ENCODE measurements around the gene ATP8A2.

ATP8A2 gene

GRCh38 chr13:25971047-25971446 is 599.3 kb downstream of the ATP8A2 start:
- no peak for TF ChIP-seq ZNF274 (IDR thresholded peaks at IDR 0.05; ENCODE audit: low read depth, low read length)
- H3K4me3 ChIP-seq (ENCODE audit: low read length), result no peak overlapping the region

- no peak for TF ChIP-seq ZNF274 (IDR thresholded peaks at IDR 0.05; ENCODE audit: low read depth, low read length)
- H3K4me3 ChIP-seq (ENCODE audit: low read length), result no peak overlapping the region
Observed at GRCh38 chr13:25971459-25972145, 599.8 kb downstream of the ATP8A2 start.

- TF ChIP-seq ZNF274 (IDR thresholded peaks at IDR 0.05; ENCODE audit: low read depth, low read length), result no peak
Observed at GRCh38 chr13:25973085-25973484, 601.3 kb downstream of the ATP8A2 start.

GRCh38 chr13:25973576-25973975 is 601.8 kb downstream of the ATP8A2 start:
- TF ChIP-seq ZNF274 (IDR thresholded peaks at IDR 0.05; ENCODE audit: low read depth, low read length), result no peak
- H3K4me3 ChIP-seq (ENCODE audit: low read length), result no peak overlapping the region

More at GRCh38 chr13:25973085-25973484, 601.3 kb downstream of the ATP8A2 start:
- no peak overlapping the region for H3K4me3 ChIP-seq (ENCODE audit: low read length)

- H3K4me3 ChIP-seq (ENCODE audit: low read length), result no peak overlapping the region
- TF ChIP-seq ZNF274 (IDR thresholded peaks at IDR 0.05; ENCODE audit: low read depth, low read length), result no peak
Observed at GRCh38 chr13:25977216-25977615, 605.4 kb downstream of the ATP8A2 start.

GRCh38 chr13:25977671-25978070 is 605.9 kb downstream of the ATP8A2 start:
- TF ChIP-seq ZNF274 (IDR thresholded peaks at IDR 0.05; ENCODE audit: low read depth, low read length), result no peak
- H3K4me3 ChIP-seq (ENCODE audit: low read length), result no peak overlapping the region

GRCh38 chr13:25978961-25979360 is 607.2 kb downstream of the ATP8A2 start:
- TF ChIP-seq ZNF274 (IDR thresholded peaks at IDR 0.05; ENCODE audit: low read depth, low read length), result no peak
- H3K4me3 ChIP-seq (ENCODE audit: low read length), result no peak overlapping the region

GRCh38 chr13:25979371-25979770 is 607.6 kb downstream of the ATP8A2 start:
- H3K4me3 ChIP-seq (ENCODE audit: low read length), result no peak overlapping the region

GRCh38 chr13:25980255-25980654 is 608.5 kb downstream of the ATP8A2 start:
- TF ChIP-seq ZNF274 (IDR thresholded peaks at IDR 0.05; ENCODE audit: low read depth, low read length), result no peak
- no peak overlapping the region for H3K4me3 ChIP-seq (ENCODE audit: low read length)

More at GRCh38 chr13:25979371-25979770, 607.6 kb downstream of the ATP8A2 start:
- TF ChIP-seq ZNF274 (IDR thresholded peaks at IDR 0.05; ENCODE audit: low read depth, low read length), result no peak

- TF ChIP-seq ZNF274 (IDR thresholded peaks at IDR 0.05; ENCODE audit: low read depth, low read length), result no peak
- no peak overlapping the region for H3K4me3 ChIP-seq (ENCODE audit: low read length)
Observed at GRCh38 chr13:25981060-25981459, 609.3 kb downstream of the ATP8A2 start.

- no peak for TF ChIP-seq ZNF274 (IDR thresholded peaks at IDR 0.05; ENCODE audit: low read depth, low read length)
- H3K4me3 ChIP-seq (ENCODE audit: low read length), result no peak overlapping the region
Observed at GRCh38 chr13:25982907-25983306, 611.1 kb downstream of the ATP8A2 start.

- no peak overlapping the region for H3K4me3 ChIP-seq (ENCODE audit: low read length)
- no peak for TF ChIP-seq ZNF274 (IDR thresholded peaks at IDR 0.05; ENCODE audit: low read depth, low read length)
Observed at GRCh38 chr13:25987987-25988386, 616.2 kb downstream of the ATP8A2 start.

- H3K4me3 ChIP-seq (ENCODE audit: low read length), result no peak overlapping the region
- TF ChIP-seq ZNF274 (IDR thresholded peaks at IDR 0.05; ENCODE audit: low read depth, low read length), result no peak
Observed at GRCh38 chr13:25988661-25989060, 616.9 kb downstream of the ATP8A2 start.

GRCh38 chr13:25990801-25991200 is 619.0 kb downstream of the ATP8A2 start:
- TF ChIP-seq ZNF274 (IDR thresholded peaks at IDR 0.05; ENCODE audit: low read depth, low read length), result no peak
- no peak overlapping the region for H3K4me3 ChIP-seq (ENCODE audit: low read length)

- TF ChIP-seq ZNF274 (IDR thresholded peaks at IDR 0.05; ENCODE audit: low read depth, low read length), result no peak
- H3K4me3 ChIP-seq (ENCODE audit: low read length), result no peak overlapping the region
Observed at GRCh38 chr13:25992076-25992475, 620.3 kb downstream of the ATP8A2 start.

All from GM08714 (cell line).